GM06990 (cell line): ENCODE results near the gene MAG.
A peak's percentile ranks its signal among the peaks of the same experiment; 100 is the strongest.

Experiments used
- DNase-seq: peaks from one replicate; pipeline ENCODE4 v3.0.0-alpha.2; 2011; ENCODE audit not compliant: insufficient read length; ENCODE audit errors: extremely low read depth
- H3K27me3 ChIP-seq: replicated peaks from 2 replicates; pipeline ENCODE4 v1.6.0; 2011; ENCODE audit warnings: low read length; ENCODE audit not compliant: control insufficient read depth, insufficient read depth
- H3K36me3 ChIP-seq: 2 replicates; pipeline ENCODE4 v1.5.1; 2011; ENCODE audit warnings: low read length; ENCODE audit not compliant: control insufficient read depth, insufficient read depth
- H3K4me3 ChIP-seq: replicated peaks from 2 replicates; pipeline ENCODE4 v1.5.1; 2011; ENCODE audit warnings: low read depth, mild to moderate bottlenecking, control low read depth, low read length
- CTCF ChIP-seq: IDR thresholded peaks from 2 replicates; pipeline ENCODE4 v1.5.1; 2011; ENCODE audit warnings: low read length, control low read depth, mild to moderate bottlenecking, inconsistent platforms; ENCODE audit not compliant: insufficient read depth, poor library complexity, severe bottlenecking

Gene MAG

GRCh38 chr19:35267353-35267817 lies 24.6 kb upstream of the MAG start:
- no peaks in the 10 kb centered on the region for H3K27me3 ChIP-seq
- TF ChIP-seq CTCF: no peak
- H3K36me3 ChIP-seq: peaks cover 16% of the 10 kb centered on the region
- H3K4me3 ChIP-seq: peak overlapping the region; percentile 85
- DNase-seq: peak; percentile 65

GRCh38 chr19:35267818-35268535 lies 24.0 kb upstream of the MAG start:
- peaks cover 19% of the 10 kb centered on the region for H3K36me3 ChIP-seq
- H3K4me3 ChIP-seq: peak overlapping the region; percentile 85
- peak; percentile 88 for DNase-seq
- no peaks in the 10 kb centered on the region for H3K27me3 ChIP-seq
- TF ChIP-seq CTCF: no peak

- no peak for TF ChIP-seq CTCF
- H3K4me3 ChIP-seq: peak within 1 kb of the TSS; percentile 85
- H3K36me3 ChIP-seq: peaks cover 23% of the 10 kb centered on the region
- no peaks in the 10 kb centered on the region for H3K27me3 ChIP-seq
- peak; percentile 68 for DNase-seq
These were observed 23.2 kb upstream of the MAG start, which contains the start of gene USF2 for GRCh38 chr19:35268536-35269437. TSS of gene USF2 (plus strand) at chr19:35268962. CDS start at chr19:35269102, 140 bp downstream.

- peak overlapping the region; percentile 71 for H3K4me3 ChIP-seq
- peak; percentile 61 for TF ChIP-seq CTCF
- H3K36me3 ChIP-seq: peaks cover 27% of the 10 kb centered on the region
These were observed 22.4 kb upstream of the MAG start for GRCh38 chr19:35269438-35270117.

GRCh38 chr19:35270381-35270811 lies 21.6 kb upstream of the MAG start:
- Histone ChIP-seq H3K27me3 (no peaks in the 10 kb centered on the region), H3K4me3 (no peak overlapping the region; the same call in 1 of the 2 replicates), H3K36me3 (peaks cover 27% of the 10 kb centered on the region)
- no peak for TF ChIP-seq CTCF
- no peak for DNase-seq

More at GRCh38 chr19:35269438-35270117, 22.4 kb upstream of the MAG start:
- peak; percentile 88 for DNase-seq
- no peaks in the 10 kb centered on the region for H3K27me3 ChIP-seq
